ENCODE measurements around the gene SPTLC3. TPM values are rescaled to one million over a fixed set of nuclear protein-coding genes. Genes with fewer than 3 reads are reported as not detected.

The SPTLC3 gene
- total and polyA plus RNA-seq, 2 donors (not counting 1 experiment from before 2014, with no cell fraction given), result 4.0 TPM

DNA sequence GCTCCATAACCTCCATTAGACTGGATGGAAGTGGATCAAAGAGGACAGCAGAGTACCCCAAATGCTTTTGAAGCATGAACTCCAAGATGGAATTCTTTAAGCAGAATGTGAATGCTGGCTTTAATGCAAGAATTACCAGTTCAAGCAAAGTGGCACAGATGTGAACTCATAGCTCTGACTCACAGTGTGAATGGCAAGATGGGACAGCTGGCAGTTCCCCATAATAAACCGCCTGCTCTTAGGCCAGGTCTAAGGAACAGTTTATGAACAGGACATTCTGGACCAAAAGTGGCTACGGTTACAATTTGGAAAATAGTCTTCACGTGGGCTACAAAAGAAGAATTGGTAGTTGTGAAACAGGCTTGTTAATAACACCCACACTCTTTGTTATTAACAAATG lies 76.5 kb downstream of the SPTLC3 start:
- H3K27me3 ChIP-seq (ENCODE audit: control insufficient read depth, insufficient read depth, low read length), result no peaks in the 10 kb centered on the region
- no peaks in the 10 kb centered on the region for H3K36me3 ChIP-seq (ENCODE audit: control insufficient read depth, insufficient read depth, low read length)
- H3K79me2 ChIP-seq (ENCODE audit: control insufficient read depth, insufficient read depth, low read length), result no peaks in the 10 kb centered on the region
- H3K4me1 ChIP-seq (ENCODE audit: control insufficient read depth, extremely low read depth, insufficient read depth, low read length), result no peaks in the 10 kb centered on the region
- DNase-seq (ENCODE audit: low read depth in 2 of 2), result peak in 1 of 2 donors; percentile 16
- no peak overlapping the region for H2AFZ ChIP-seq (ENCODE audit: low read length)
- H3K27ac ChIP-seq (ENCODE audit: insufficient read depth, low read length), result no peak overlapping the region
- H3K4me3 ChIP-seq (replicated peaks in 1 of 4; ENCODE audit: control extremely low read depth in 1 of 4, insufficient read depth in 1 of 4, low read depth in 3 of 4, low read length in 4 of 4), result no peak overlapping the region
- H3K9me3 ChIP-seq (ENCODE audit: control insufficient read depth, insufficient read depth, low read depth, low read length), result no peaks in the 10 kb centered on the region
- no peaks in the 10 kb centered on the region for H4K20me1 ChIP-seq (ENCODE audit: control insufficient read depth, extremely low read depth, insufficient read depth, low read length)
- TF ChIP-seq, protein P1, sequence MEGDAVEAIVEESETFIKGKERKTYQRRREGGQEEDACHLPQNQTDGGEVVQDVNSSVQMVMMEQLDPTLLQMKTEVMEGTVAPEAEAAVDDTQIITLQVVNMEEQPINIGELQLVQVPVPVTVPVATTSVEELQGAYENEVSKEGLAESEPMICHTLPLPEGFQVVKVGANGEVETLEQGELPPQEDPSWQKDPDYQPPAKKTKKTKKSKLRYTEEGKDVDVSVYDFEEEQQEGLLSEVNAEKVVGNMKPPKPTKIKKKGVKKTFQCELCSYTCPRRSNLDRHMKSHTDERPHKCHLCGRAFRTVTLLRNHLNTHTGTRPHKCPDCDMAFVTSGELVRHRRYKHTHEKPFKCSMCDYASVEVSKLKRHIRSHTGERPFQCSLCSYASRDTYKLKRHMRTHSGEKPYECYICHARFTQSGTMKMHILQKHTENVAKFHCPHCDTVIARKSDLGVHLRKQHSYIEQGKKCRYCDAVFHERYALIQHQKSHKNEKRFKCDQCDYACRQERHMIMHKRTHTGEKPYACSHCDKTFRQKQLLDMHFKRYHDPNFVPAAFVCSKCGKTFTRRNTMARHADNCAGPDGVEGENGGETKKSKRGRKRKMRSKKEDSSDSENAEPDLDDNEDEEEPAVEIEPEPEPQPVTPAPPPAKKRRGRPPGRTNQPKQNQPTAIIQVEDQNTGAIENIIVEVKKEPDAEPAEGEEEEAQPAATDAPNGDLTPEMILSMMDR (conservative IDR thresholded peaks at IDR 0.05 in 1 of 2, IDR thresholded peaks at IDR 0.05 in 1 of 2; ENCODE audit: low read depth in 1 of 2, low read length in 2 of 2), result no peak
- no peak overlapping the region for H3K9ac ChIP-seq (ENCODE audit: insufficient read depth, low read length)
- no peak overlapping the region for H3K4me2 ChIP-seq (ENCODE audit: extremely low read depth, insufficient read depth, low read length)

DNA sequence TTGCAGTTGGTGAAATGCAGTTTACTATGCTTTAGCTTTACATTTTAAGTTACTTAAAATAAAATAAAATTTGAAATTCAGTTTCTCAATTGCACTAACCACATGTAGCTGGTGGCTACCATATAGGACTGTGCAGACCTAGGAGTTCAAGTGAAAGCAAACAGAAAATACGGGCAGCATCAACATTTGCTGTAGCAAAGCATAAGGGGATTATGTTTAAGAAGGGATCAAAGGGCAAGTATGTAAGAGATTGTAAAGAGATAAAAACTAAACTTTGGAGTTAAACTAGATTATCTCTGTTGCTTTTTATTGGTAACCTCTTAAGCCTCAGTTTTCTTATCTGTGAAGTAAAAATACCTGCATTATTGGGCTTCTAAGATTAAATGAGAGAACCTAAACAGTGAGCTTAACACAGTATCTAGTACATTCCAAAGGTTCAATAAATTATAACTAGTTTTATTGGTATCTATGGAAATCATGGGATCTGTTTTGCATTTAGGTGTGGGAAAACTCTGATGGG lies 81.2 kb downstream of the SPTLC3 start:
- no peak overlapping the region for H3K4me3 ChIP-seq (replicated peaks in 1 of 4; ENCODE audit: control extremely low read depth in 1 of 4, insufficient read depth in 1 of 4, low read depth in 3 of 4, low read length in 4 of 4)
- H3K27ac ChIP-seq (ENCODE audit: insufficient read depth, low read length), result no peak overlapping the region
- no peak overlapping the region for H3K9ac ChIP-seq (ENCODE audit: insufficient read depth, low read length)
- no peak overlapping the region for H2AFZ ChIP-seq (ENCODE audit: low read length)
- no peaks in the 10 kb centered on the region for H4K20me1 ChIP-seq (ENCODE audit: control insufficient read depth, extremely low read depth, insufficient read depth, low read length)
- TF ChIP-seq, protein P1 (conservative IDR thresholded peaks at IDR 0.05 in 1 of 2, IDR thresholded peaks at IDR 0.05 in 1 of 2; ENCODE audit: low read depth in 1 of 2, low read length in 2 of 2), result no peak
- TF ChIP-seq EZH2 (IDR thresholded peaks at IDR 0.05; ENCODE audit: low read length, missing control alignments), result no peak
- H3K4me1 ChIP-seq (ENCODE audit: control insufficient read depth, extremely low read depth, insufficient read depth, low read length), result no peaks in the 10 kb centered on the region
- no peaks in the 10 kb centered on the region for H3K36me3 ChIP-seq (ENCODE audit: control insufficient read depth, insufficient read depth, low read length)
- H3K79me2 ChIP-seq (ENCODE audit: control insufficient read depth, insufficient read depth, low read length), result no peaks in the 10 kb centered on the region
- H3K27me3 ChIP-seq (ENCODE audit: control insufficient read depth, insufficient read depth, low read length), result no peaks in the 10 kb centered on the region
- no peak overlapping the region for H3K4me2 ChIP-seq (ENCODE audit: extremely low read depth, insufficient read depth, low read length)
- H3K9me3 ChIP-seq (ENCODE audit: control insufficient read depth, insufficient read depth, low read depth, low read length), result no peaks in the 10 kb centered on the region
- no peak for DNase-seq (ENCODE audit: low read depth in 2 of 2)

DNA sequence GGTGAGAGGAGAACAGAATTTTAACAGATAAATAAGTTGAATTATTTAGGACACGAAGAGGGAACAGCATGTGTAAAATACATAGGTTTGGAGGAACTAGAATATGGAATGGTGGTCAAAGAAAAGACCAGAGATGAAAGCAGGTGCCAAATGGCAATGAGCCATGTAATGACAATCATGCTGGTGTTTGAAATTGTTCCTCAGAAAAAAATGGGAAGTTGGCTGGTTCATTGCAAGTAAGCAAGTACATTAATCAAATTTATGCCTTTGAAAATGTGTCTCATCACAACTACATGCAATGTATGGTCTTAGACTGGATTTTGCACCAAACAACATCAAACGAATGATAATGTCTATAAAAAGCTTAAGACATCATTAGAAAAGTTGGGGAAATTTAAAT lies 83.3 kb downstream of the SPTLC3 start:
- TF ChIP-seq, protein P1 (conservative IDR thresholded peaks at IDR 0.05 in 1 of 2, IDR thresholded peaks at IDR 0.05 in 1 of 2; ENCODE audit: low read depth in 1 of 2, low read length in 2 of 2), result no peak
- TF ChIP-seq EZH2 (IDR thresholded peaks at IDR 0.05; ENCODE audit: low read length, missing control alignments), result no peak
- no peak overlapping the region for H3K9ac ChIP-seq (ENCODE audit: insufficient read depth, low read length)
- H3K79me2 ChIP-seq (ENCODE audit: control insufficient read depth, insufficient read depth, low read length), result no peaks in the 10 kb centered on the region
- H3K4me3 ChIP-seq (replicated peaks in 1 of 4; ENCODE audit: control extremely low read depth in 1 of 4, insufficient read depth in 1 of 4, low read depth in 3 of 4, low read length in 4 of 4), result no peak overlapping the region
- H2AFZ ChIP-seq (ENCODE audit: low read length), result no peak overlapping the region
- H3K36me3 ChIP-seq (ENCODE audit: control insufficient read depth, insufficient read depth, low read length), result no peaks in the 10 kb centered on the region
- DNase-seq (ENCODE audit: low read depth in 2 of 2), result no peak
- H3K9me3 ChIP-seq (ENCODE audit: control insufficient read depth, insufficient read depth, low read depth, low read length), result no peaks in the 10 kb centered on the region
- H3K4me2 ChIP-seq (ENCODE audit: extremely low read depth, insufficient read depth, low read length), result no peak overlapping the region
- H3K27ac ChIP-seq (ENCODE audit: insufficient read depth, low read length), result no peak overlapping the region
- H3K27me3 ChIP-seq (ENCODE audit: control insufficient read depth, insufficient read depth, low read length), result no peaks in the 10 kb centered on the region
- no peaks in the 10 kb centered on the region for H3K4me1 ChIP-seq (ENCODE audit: control insufficient read depth, extremely low read depth, insufficient read depth, low read length)
- no peaks in the 10 kb centered on the region for H4K20me1 ChIP-seq (ENCODE audit: control insufficient read depth, extremely low read depth, insufficient read depth, low read length)

All from fibroblast of lung (primary cell).